Measurements from ENCODE around the gene PTGES3L.
"Not testable (repeated sequence)": the region's sequence is repeated elsewhere in the genome, so short reads cannot be mapped to it uniquely, and the experiment has no call there.

Gene PTGES3L

GRCh38 chr17:42919522-42920077 is 60.3 kb downstream of the PTGES3L start:
- DNase-seq, result not testable (repeated sequence)

DNA sequence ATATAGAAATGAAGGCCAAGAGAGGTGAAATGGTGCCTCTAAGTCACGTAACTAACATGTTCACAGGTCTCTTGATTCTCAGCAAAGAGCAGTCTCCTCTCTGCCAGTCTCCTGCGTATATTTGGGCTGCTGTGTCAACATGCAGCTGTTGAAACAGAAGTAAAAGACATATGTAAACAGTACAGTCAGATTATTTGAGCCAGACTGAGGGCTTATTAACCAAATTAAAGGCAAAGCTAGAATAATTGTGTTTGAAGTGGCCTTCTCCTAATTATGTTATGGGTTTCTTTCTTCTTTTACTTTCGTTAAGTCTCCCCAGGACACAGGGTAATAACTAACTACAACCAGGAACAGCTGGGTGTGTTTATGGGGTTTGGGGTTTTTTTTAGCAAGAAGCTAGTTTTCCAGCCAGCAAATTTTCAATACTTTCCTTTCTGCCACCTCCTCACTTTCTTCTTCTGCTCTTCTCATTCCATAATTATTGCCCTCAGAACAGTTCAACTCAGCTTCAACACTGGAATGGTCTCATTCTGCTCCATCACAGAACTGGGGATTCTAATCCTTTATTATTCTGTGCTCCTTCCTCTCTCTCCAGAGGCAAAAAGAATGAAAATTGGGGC is 60.9 kb downstream of the PTGES3L start:
- DNase-seq, result no peak

Data from CD4-positive, alpha-beta T cell treated with Interleukin-17A for 1 hour (primary cell).